Choroid plexus epithelial cell (primary cell): ENCODE results near the gene LMF1.

ENCODE experiments used
- DNase-seq: peaks from one replicate; pipeline ENCODE4 v3.0.0-alpha.2; 2010; ENCODE audit warnings: low read depth
- H3K4me3 ChIP-seq: 2 replicates; pipeline ENCODE4 v1.5.1; 2011; ENCODE audit warnings: low read depth, mild to moderate bottlenecking, control low read depth, low read length, moderate library complexity
- CTCF ChIP-seq: conservative IDR thresholded peaks from 2 replicates; pipeline ENCODE4 v1.5.1; 2011; ENCODE audit warnings: low read depth, mild to moderate bottlenecking, control low read depth, inconsistent platforms, low read length, moderate library complexity

The LMF1 gene

GRCh38 chr16:996681-997080 lies 25.9 kb upstream of the LMF1 start:
- no peak overlapping the region for H3K4me3 ChIP-seq
- DNase-seq: no peak
- no peak for TF ChIP-seq CTCF

GRCh38 chr16:995783-996182 lies 25.0 kb upstream of the LMF1 start:
- no peak overlapping the region for H3K4me3 ChIP-seq
- DNase-seq: no peak
- TF ChIP-seq CTCF: no peak

GRCh38 chr16:995087-995486 lies 24.3 kb upstream of the LMF1 start:
- H3K4me3 ChIP-seq: no peak overlapping the region
- no peak for TF ChIP-seq CTCF
- DNase-seq: peak; percentile 62

GRCh38 chr16:993731-994130 lies 22.9 kb upstream of the LMF1 start:
- no peak overlapping the region for H3K4me3 ChIP-seq
- no peak for DNase-seq
- no peak for TF ChIP-seq CTCF

GRCh38 chr16:991773-992172 lies 21.0 kb upstream of the LMF1 start:
- no peak for DNase-seq
- TF ChIP-seq CTCF: no peak

GRCh38 chr16:991345-991744 lies 20.6 kb upstream of the LMF1 start:
- TF ChIP-seq CTCF: no peak

More at GRCh38 chr16:991773-992172, 21.0 kb upstream of the LMF1 start:
- H3K4me3 ChIP-seq: no peak overlapping the region

GRCh38 chr16:990516-991291 lies 19.9 kb upstream of the LMF1 start:
- TF ChIP-seq CTCF: no peak
- DNase-seq: no peak

More at GRCh38 chr16:991345-991744, 20.6 kb upstream of the LMF1 start:
- DNase-seq: no peak
- no peak overlapping the region for H3K4me3 ChIP-seq

More at GRCh38 chr16:990516-991291, 19.9 kb upstream of the LMF1 start:
- no peak overlapping the region for H3K4me3 ChIP-seq
